Kidney epithelial cell (primary cell): Measurements from ENCODE around the gene STXBP6. TPM values are rescaled to one million over a fixed set of nuclear protein-coding genes. Genes with fewer than 3 reads are reported as not detected.

Experiments
- DNase-seq: peaks from one replicate; pipeline ENCODE4 v3.0.0-alpha.2; 2010; ENCODE audit warnings: low read depth
- H3K27me3 ChIP-seq: 2 replicates; pipeline ENCODE4 v1.6.0; 2011; ENCODE audit warnings: low read length; ENCODE audit not compliant: control insufficient read depth, insufficient read depth
- H3K36me3 ChIP-seq: 2 replicates; pipeline ENCODE4 v1.5.1; 2011; ENCODE audit warnings: low read length; ENCODE audit not compliant: control insufficient read depth, insufficient read depth
- H3K4me3 ChIP-seq: 2 replicates; pipeline ENCODE4 v1.5.1; 2011; ENCODE audit warnings: low read depth, mild to moderate bottlenecking, control low read depth, low read length
- CTCF ChIP-seq: IDR thresholded peaks from 2 replicates; pipeline ENCODE4 v1.5.1; 2011; ENCODE audit warnings: mild to moderate bottlenecking, moderate library complexity, low read length, control low read depth, inconsistent platforms; ENCODE audit not compliant: insufficient read depth, poor library complexity, severe bottlenecking
- total RNA-seq: library from RNA; depleted of rRNA; stranded (reverse); fragments of >200 nt; gene quantifications from 2 replicates; pipeline ENCODE4 v1.2.3, GENCODE V29; 2015

STXBP6 gene
- total RNA-seq, 1 donor from 2014 or later: 0.38 TPM

DNA sequence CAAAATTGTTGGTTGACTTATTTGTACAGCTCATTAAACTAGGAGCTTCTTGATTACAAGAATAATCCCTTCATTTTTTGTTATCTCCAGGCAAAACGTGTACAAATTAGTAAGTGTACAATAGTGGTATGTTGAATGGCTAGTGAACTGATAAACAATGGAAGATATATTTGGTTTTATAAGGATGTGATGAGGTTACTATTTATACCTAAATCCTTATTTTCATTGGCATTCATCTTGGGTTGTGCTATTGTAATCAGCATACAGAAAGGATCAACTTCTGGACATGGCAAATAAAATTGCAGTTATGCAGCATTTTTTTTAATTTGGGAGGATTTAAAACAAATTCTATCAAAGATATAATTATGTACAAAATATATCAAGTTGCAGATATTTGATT is 216.6 kb downstream of the STXBP6 start:
- Histone ChIP-seq H3K36me3 (no peaks in the 10 kb centered on the region), H3K4me3 (no peak overlapping the region), H3K27me3 (no peaks in the 10 kb centered on the region)
- no peak for DNase-seq
- no peak for TF ChIP-seq CTCF

DNA sequence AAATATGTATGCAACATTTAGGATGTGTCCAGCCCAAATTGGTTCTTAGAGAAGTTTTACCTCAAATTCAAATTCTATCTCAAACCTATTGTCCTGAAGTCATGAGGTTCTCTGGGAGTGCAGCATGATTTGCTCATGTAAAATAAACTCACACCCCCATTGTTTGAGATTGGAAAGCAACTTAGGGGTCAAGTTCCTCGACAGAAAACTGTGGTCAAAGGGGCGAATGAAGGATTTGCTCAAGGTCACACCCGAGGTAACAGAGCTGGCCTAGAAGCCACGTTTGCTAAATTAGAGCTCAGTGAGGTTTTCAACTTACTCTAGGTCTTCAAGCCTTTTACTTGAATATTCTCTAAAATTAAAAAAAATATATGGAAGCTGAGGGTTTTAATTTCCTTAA is 218.3 kb downstream of the STXBP6 start:
- no peaks in the 10 kb centered on the region for H3K36me3 ChIP-seq
- no peak overlapping the region for H3K4me3 ChIP-seq
- H3K27me3 ChIP-seq: no peaks in the 10 kb centered on the region
- TF ChIP-seq CTCF: no peak
- DNase-seq: no peak

- Histone ChIP-seq H3K36me3 (no peaks in the 10 kb centered on the region), H3K4me3 (no peak overlapping the region), H3K27me3 (no peaks in the 10 kb centered on the region)
- DNase-seq: no peak
- no peak for TF ChIP-seq CTCF
Observed at GRCh38 chr14:24829862-24830261, 220.1 kb downstream of the STXBP6 start.

DNA sequence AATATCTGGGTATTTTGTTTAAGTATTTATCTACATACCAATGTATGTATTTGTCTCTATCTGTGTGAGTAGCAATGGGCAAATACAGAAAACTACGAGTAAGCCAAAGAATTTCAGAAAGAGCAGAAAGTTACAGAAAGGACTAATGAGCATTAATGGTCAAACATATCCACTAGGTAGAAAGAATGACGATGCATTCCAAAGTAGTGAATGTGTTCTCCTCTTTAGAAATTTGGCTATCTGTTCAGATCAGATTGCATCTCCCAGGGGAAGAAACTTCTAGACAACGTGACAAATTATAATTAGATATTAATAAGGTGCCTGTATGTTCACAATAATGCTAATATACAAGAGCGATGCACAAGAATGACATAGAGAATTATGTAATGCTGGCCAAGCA is 221.5 kb downstream of the STXBP6 start:
- no peak for TF ChIP-seq CTCF
- DNase-seq: no peak
- H3K4me3 ChIP-seq: no peak overlapping the region
- no peaks in the 10 kb centered on the region for H3K27me3 ChIP-seq
- no peaks in the 10 kb centered on the region for H3K36me3 ChIP-seq

- Histone ChIP-seq H3K27me3 (no peaks in the 10 kb centered on the region), H3K4me3 (no peak overlapping the region), H3K36me3 (no peaks in the 10 kb centered on the region)
- no peak for DNase-seq
- no peak for TF ChIP-seq CTCF
Observed at GRCh38 chr14:24826390-24826789, 223.6 kb downstream of the STXBP6 start.

DNA sequence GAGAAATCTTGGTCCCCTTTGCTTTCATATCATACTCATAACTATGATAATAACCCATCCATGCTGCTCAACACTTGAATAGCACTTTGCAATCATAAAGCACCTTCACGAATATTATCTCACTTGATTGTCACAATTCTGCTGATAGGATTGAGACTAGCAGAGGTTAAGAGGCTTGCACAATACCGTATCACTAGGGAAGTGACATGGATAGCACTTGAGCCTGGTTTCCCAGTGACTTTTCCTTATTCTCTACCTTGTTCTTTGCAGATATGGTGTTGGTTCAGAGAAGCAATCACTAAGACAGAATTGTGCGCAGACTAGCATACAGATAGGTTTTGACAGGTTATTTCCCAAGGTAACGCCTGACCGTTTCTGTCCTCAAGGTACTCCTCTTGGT is 229.3 kb downstream of the STXBP6 start:
- no peaks in the 10 kb centered on the region for H3K27me3 ChIP-seq
- TF ChIP-seq CTCF: no peak
- H3K4me3 ChIP-seq: no peak overlapping the region
- DNase-seq: no peak
- H3K36me3 ChIP-seq: no peaks in the 10 kb centered on the region
